Measurements from ENCODE around the gene RGS17. TPM values are rescaled to one million over a fixed set of nuclear protein-coding genes. Genes with fewer than 3 reads are reported as not detected.

RGS17 gene
- total and polyA plus RNA-seq, 10 of the 15 experiments (the other 5 are each of a cell fraction or from before 2014, with no cell fraction given), result 0.06 to 0.29 (median 0.14) TPM; not detected in 4

Small RNA genes within 50 kb of the gene (small RNA-seq; reads per million reads assigned to genes)
- not detected for gene AL080276.1
- gene RNA5SP224, result not detected

Other genes with a start within 250 kb of the RGS17 start
- gene FBXO5, start 148.2 kb downstream of the RGS17 start, total RNA-seq (2014; rRNA removed), result 30.7 and 36.5 TPM in 2 replicates
- 48.0 and 48.2 TPM in 2 replicates for gene FBXO5, start 148.2 kb downstream of the RGS17 start, total RNA-seq (2014; rRNA removed; fragmentation: Illumina TruSeq; extraction: Trizol)
- gene FBXO5, start 148.2 kb downstream of the RGS17 start, total RNA-seq (2021), result 35.6 and 37.5 TPM in 2 replicates
- 37.9 and 69.7 TPM in 2 replicates for gene FBXO5, start 148.2 kb downstream of the RGS17 start, polyA plus RNA-seq (2011; rRNA removed)
- 53.0 and 62.5 TPM in 2 replicates for gene FBXO5, start 148.2 kb downstream of the RGS17 start, polyA plus RNA-seq (2014; fragmentation: Illumina TruSeq; extraction: Trizol)
- gene FBXO5, start 148.2 kb downstream of the RGS17 start, polyA plus RNA-seq (2014; fragmentation: Nextera tagmentation; extraction: Ambion mirVana), result 10 to 100 TPM; 13.6 to 19.3 TPM
- 25.9 and 32.4 TPM in 2 replicates for gene FBXO5, start 148.2 kb downstream of the RGS17 start, polyA plus RNA-seq (2014; rRNA removed)
- gene FBXO5, start 148.2 kb downstream of the RGS17 start, polyA plus RNA-seq (2016; fragmentation: Nextera tagmentation; extraction: Ambion mirVana), result 10 to 100 TPM; 57.2 to 62.2 TPM
- gene MTRF1L, start 128.6 kb downstream of the RGS17 start, total RNA-seq (2014; rRNA removed), result 12.5 and 13.0 TPM in 2 replicates
- gene MTRF1L, start 128.6 kb downstream of the RGS17 start, total RNA-seq (2014; rRNA removed; fragmentation: Illumina TruSeq; extraction: Trizol), result 15.4 and 15.6 TPM in 2 replicates
- 18.9 and 19.3 TPM in 2 replicates for gene MTRF1L, start 128.6 kb downstream of the RGS17 start, total RNA-seq (2021)
- 16.9 and 24.7 TPM in 2 replicates for gene MTRF1L, start 128.6 kb downstream of the RGS17 start, polyA plus RNA-seq (2011; rRNA removed)
- gene MTRF1L, start 128.6 kb downstream of the RGS17 start, polyA plus RNA-seq (2014; fragmentation: Illumina TruSeq; extraction: Trizol), result 16.6 and 18.5 TPM in 2 replicates
- 1 to 10 TPM; 5.1 to 9.0 TPM for gene MTRF1L, start 128.6 kb downstream of the RGS17 start, polyA plus RNA-seq (2014; fragmentation: Nextera tagmentation; extraction: Ambion mirVana)
- 12.6 and 12.8 TPM in 2 replicates for gene MTRF1L, start 128.6 kb downstream of the RGS17 start, polyA plus RNA-seq (2014; rRNA removed)
- 10 to 100 TPM; 20.5 to 21.6 TPM for gene MTRF1L, start 128.6 kb downstream of the RGS17 start, polyA plus RNA-seq (2016; fragmentation: Nextera tagmentation; extraction: Ambion mirVana)